Measurements from ENCODE around the gene FILIP1L. TPM values are rescaled to one million over a fixed set of nuclear protein-coding genes. Genes with fewer than 3 reads are reported as not detected.

The FILIP1L gene
- total and polyA plus RNA-seq, 2 of the 8 experiments (the other 6 are each of a cell fraction or from before 2014, with no cell fraction given), result 0.06 to 0.09 TPM

GRCh38 chr3:99845331-99845730 lies 269.0 kb downstream of the FILIP1L start:
- H4K91ac ChIP-seq (replicated peaks; ENCODE audit: insufficient read length, low read length), result no peak overlapping the region
- H2BK15ac ChIP-seq (ENCODE audit: low read length), result no peak overlapping the region
- H3K4me2 ChIP-seq (ENCODE audit: insufficient read depth in 1 of 2, low read depth in 2 of 2, low read length in 2 of 2), result no peak overlapping the region
- CTCF ChIA-PET (ENCODE audit: partially characterized antibody), result interaction anchor here (1.0 to 1.5 kb wide), 2 partner anchors 14 to 232 kb away, joined by 3 to 4 read pairs; no protein-coding TSS in a partner anchor
- no peak overlapping the region for H3K23ac ChIP-seq (ENCODE audit: insufficient read length)
- H2BK12ac ChIP-seq (ENCODE audit: low read depth, low read length), result no peak overlapping the region
- H3K18ac ChIP-seq (ENCODE audit: extremely low read depth, low read length), result no peak overlapping the region
- no peak overlapping the region for H2AK5ac ChIP-seq (ENCODE audit: low read depth, low read length)
- H3K4ac ChIP-seq (replicated peaks; ENCODE audit: insufficient read length, low read depth, low read length), result no peak overlapping the region
- H4K8ac ChIP-seq (ENCODE audit: extremely low read depth, insufficient read depth, low read length), result no peak overlapping the region
- no peak overlapping the region for H2BK120ac ChIP-seq (replicated peaks; ENCODE audit: low read depth, low read length)
- FAIRE-seq (no peak), DNase-seq (ENCODE audit: low read depth in 1 of 2, low spot score in 2 of 2) (no peak)
- H3K36me3 ChIP-seq (ENCODE audit: control insufficient read depth in 2 of 4, insufficient read depth in 4 of 4, low read length in 3 of 4), result no peaks in the 10 kb centered on the region
- no peak overlapping the region for H4K5ac ChIP-seq (ENCODE audit: insufficient read length, low read depth, low read length)
- H3K14ac ChIP-seq (ENCODE audit: insufficient read length), result no peak overlapping the region
- H3K79me2 ChIP-seq (ENCODE audit: control insufficient read depth in 1 of 2, insufficient read depth in 2 of 2, low read length in 2 of 2), result peaks cover 0 to 25% of the 10 kb centered on the region in 2 experiments; a peak in 2 of 4 replicates
- H3K27me3 ChIP-seq (replicated peaks in 1 of 4; ENCODE audit: control insufficient read depth in 3 of 4, extremely low read depth in 1 of 4, insufficient read depth in 3 of 4, low read length in 3 of 4), result no peaks in the 10 kb centered on the region
- no peaks in the 10 kb centered on the region for H3K9me3 ChIP-seq (ENCODE audit: insufficient read depth in 2 of 2, low read depth in 1 of 2, low read length in 1 of 2)
- H3K9ac ChIP-seq (replicated peaks in 1 of 4; ENCODE audit: extremely low read depth in 1 of 4, low read depth in 3 of 4, low read length in 3 of 4), result no peak overlapping the region
- no peaks in the 10 kb centered on the region for H3K23me2 ChIP-seq (ENCODE audit: low read depth, low read length)
- H3K4me1 ChIP-seq (replicated peaks in 1 of 4; ENCODE audit: control insufficient read depth in 3 of 4, insufficient read depth in 4 of 4, low read length in 3 of 4), result peaks cover 0 to 7% (median 2%) of the 10 kb centered on the region in 4 experiments; a peak in 3 of 7 replicates
- POLR2A ChIA-PET (ENCODE audit: partially characterized antibody), result interaction anchor here (2.5 kb wide), 1 partner anchor 27 kb away, joined by 5 read pairs; the partner anchor contains the start of gene CMSS1
- WGBS, 2 experiments (ENCODE audit: extremely low coverage in 1 of 2, insufficient coverage in 1 of 2, insufficient read length in 1 of 2, insufficient replicate concordance in 2 of 2, low coverage in 1 of 2, low lambda C conversion rate in 2 of 2, missing lambda C conversion rate in 1 of 2), result 84% methylated on average over 4 of the region's 4 CpGs; no CpG with 5 or more reads in 1 of the 2 experiments
- H3K27ac ChIP-seq (ENCODE audit: low read depth, low read length), result no peak overlapping the region
- H2AFZ ChIP-seq (ENCODE audit: low read length), result no peak overlapping the region
- no peak overlapping the region for H3K4me3 ChIP-seq (ENCODE audit: extremely low read depth in 1 of 4, insufficient read depth in 2 of 4, low read depth in 3 of 4, low read length in 4 of 4)
- H2BK20ac ChIP-seq (ENCODE audit: low read length), result no peak overlapping the region
- H3K79me1 ChIP-seq (ENCODE audit: low read depth, low read length), result peaks cover 2% of the 10 kb centered on the region
- H3K56ac ChIP-seq (replicated peaks; ENCODE audit: insufficient read length, low read depth, low read length), result no peak overlapping the region
- peaks cover 0 to 2% of the 10 kb centered on the region in 2 experiments for H4K20me1 ChIP-seq (replicated peaks in 1 of 2; ENCODE audit: control insufficient read depth in 1 of 2, insufficient read depth in 2 of 2, low read length in 2 of 2)
- no peak overlapping the region for H2BK5ac ChIP-seq (ENCODE audit: low read depth, low read length)
- TF ChIP-seq CBX5 (IDR thresholded peaks at IDR 0.05; ENCODE audit: low read depth, low read length) (no peak), TAF7 (optimal IDR thresholded peaks at IDR 0.05; ENCODE audit: borderline replicate concordance, low read depth, low read length) (no peak), SIRT6 (IDR thresholded peaks at IDR 0.05; ENCODE audit: low read length) (no peak), JUND (IDR thresholded peaks at IDR 0.05; ENCODE audit: low read length) (no peak), TCF12 (IDR thresholded peaks at IDR 0.05; ENCODE audit: low read depth, low read length) (no peak), RFX5 (IDR thresholded peaks at IDR 0.05; ENCODE audit: borderline replicate concordance, low read depth, low read length) (no peak), TAF1 (IDR thresholded peaks at IDR 0.05; ENCODE audit: low read depth, low read length) (no peak), TBP (IDR thresholded peaks at IDR 0.05; ENCODE audit: low read depth, low read length) (no peak), SRF (IDR thresholded peaks at IDR 0.05; ENCODE audit: low read depth, low read length) (no peak), YY1 (IDR thresholded peaks at IDR 0.05; ENCODE audit: low read depth, low read length) (no peak), JUN (IDR thresholded peaks at IDR 0.05; ENCODE audit: low read depth, low read length) (no peak), SIN3A (conservative IDR thresholded peaks at IDR 0.05 in 1 of 2, IDR thresholded peaks at IDR 0.05 in 1 of 2; ENCODE audit: low read depth in 1 of 2, low read length in 2 of 2) (no peak), KDM1A (IDR thresholded peaks at IDR 0.05; ENCODE audit: borderline replicate concordance, low read length) (no peak), RNF2 (IDR thresholded peaks at IDR 0.05; ENCODE audit: borderline replicate concordance, low read depth, low read length, missing control alignments, poor library complexity, severe bottlenecking) (no peak), TEAD4 (IDR thresholded peaks at IDR 0.05; ENCODE audit: low read depth, low read length) (no peak)

Measured in H1 (cell line).